Liver (tissue), 9 donors: ENCODE data around the gene RNF182. TPM values are rescaled to one million over a fixed set of nuclear protein-coding genes. Genes with fewer than 3 reads are reported as not detected.

Source experiments
- DNase-seq: peaks from one replicate; pipeline ENCODE4 v3.0.0-alpha.2; 2017; ENCODE audit warnings: low spot score
- H3K27ac ChIP-seq, 2 donors: one replicate each; pipeline ENCODE4 v1.7.0; 2013; ENCODE audit warnings: inconsistent platforms in 2 of 2, low read length in 2 of 2, control low read depth in 1 of 2, low read depth in 1 of 2, mild to moderate bottlenecking in 1 of 2
- H3K27me3 ChIP-seq, 4 donors: one replicate each; pipeline versions ENCODE4 v1.6.1 to v1.7.0; 2013; ENCODE audit warnings: low read length in 3 of 4, inconsistent platforms in 1 of 4, mild to moderate bottlenecking in 1 of 4, moderate library complexity in 1 of 4; ENCODE audit not compliant: control insufficient read depth in 4 of 4, insufficient read depth in 4 of 4
- H3K36me3 ChIP-seq, 4 donors: one replicate each; pipeline versions ENCODE4 v1.6.1 to v1.7.0; 2013; ENCODE audit warnings: low read length in 3 of 4, mild to moderate bottlenecking in 3 of 4, low read depth in 1 of 4, moderate library complexity in 1 of 4; ENCODE audit not compliant: control insufficient read depth in 4 of 4, insufficient read depth in 3 of 4
- H3K4me1 ChIP-seq, 4 donors: one replicate each; pipeline versions ENCODE4 v1.6.1 to v1.7.0; 2013; ENCODE audit warnings: low read length in 3 of 4, mild to moderate bottlenecking in 3 of 4, moderate library complexity in 1 of 4; ENCODE audit not compliant: control insufficient read depth in 4 of 4, insufficient read depth in 4 of 4
- H3K4me3 ChIP-seq, 3 donors: one replicate each; pipeline versions ENCODE4 v1.6.1 to v1.7.0; 2013; ENCODE audit warnings: low read length in 3 of 3, control low read depth in 1 of 3, low read depth in 1 of 3, mild to moderate bottlenecking in 1 of 3
- H3K9ac ChIP-seq, 2 donors: one replicate each; pipeline ENCODE4 v1.7.0; 2013; ENCODE audit warnings: low read length in 2 of 2, mild to moderate bottlenecking in 2 of 2, moderate library complexity in 2 of 2, control low read depth in 1 of 2, low read depth in 1 of 2
- H3K9me3 ChIP-seq, 4 donors: one replicate each; pipeline versions ENCODE4 v1.6.1 to v1.7.0; 2013; ENCODE audit warnings: low read length in 3 of 4; ENCODE audit not compliant: control insufficient read depth in 4 of 4
- CTCF ChIP-seq: fragments of 150-350 bp; IDR thresholded peaks from 2 replicates; pipeline ENCODE4 v1.5.1; 2017; ENCODE audit warnings: improper control_type of control experiment, low read depth, low read length; ENCODE audit not compliant: missing input control
- FOXA1 ChIP-seq: IDR thresholded peaks from 2 replicates; pipeline ENCODE4 v1.6.1; 2016; ENCODE audit warnings: antibody characterized with exemption
- FOXA2 ChIP-seq: IDR thresholded peaks from 2 replicates; pipeline ENCODE4 v1.6.1; 2016; ENCODE audit warnings: antibody characterized with exemption
- HNF4A ChIP-seq, 2 donors: conservative IDR thresholded peaks; 2 replicates each; pipeline ENCODE4 v1.6.1; 2016; ENCODE audit warnings: antibody characterized with exemption in 2 of 2, mild to moderate bottlenecking in 2 of 2
- HNF4G ChIP-seq: IDR thresholded peaks from 2 replicates; pipeline ENCODE4 v1.6.1; 2016; ENCODE audit warnings: antibody characterized with exemption
- JUND ChIP-seq, 2 donors: IDR thresholded peaks; 2 replicates each; pipeline ENCODE4 v1.6.1; 2016; ENCODE audit warnings: antibody characterized with exemption in 2 of 2
- NR2F2 ChIP-seq: IDR thresholded peaks from 2 replicates; pipeline ENCODE4 v1.6.1; 2016; ENCODE audit warnings: antibody characterized with exemption
- RAD21 ChIP-seq, 2 donors: IDR thresholded peaks; 2 replicates each; pipeline ENCODE4 v1.6.1; 2016; ENCODE audit warnings: antibody characterized with exemption in 2 of 2, mild to moderate bottlenecking in 2 of 2
- RXRA ChIP-seq, 2 donors: IDR thresholded peaks; 2 replicates each; pipeline ENCODE4 v1.6.1; 2017 to 2018; ENCODE audit warnings: antibody characterized with exemption in 2 of 2, mild to moderate bottlenecking in 1 of 2
- SP1 ChIP-seq: IDR thresholded peaks from 2 replicates; pipeline ENCODE4 v1.6.1; 2018; ENCODE audit warnings: antibody characterized with exemption, mild to moderate bottlenecking
- TAF1 ChIP-seq: conservative IDR thresholded peaks from 2 replicates; pipeline ENCODE4 v1.6.1; 2016; ENCODE audit warnings: antibody characterized with exemption, mild to moderate bottlenecking
- YY1 ChIP-seq: IDR thresholded peaks from 2 replicates; pipeline ENCODE4 v1.6.1; 2016; ENCODE audit warnings: antibody characterized with exemption, mild to moderate bottlenecking
- polyA plus RNA-seq, 2 donors: library from polyadenylated mRNA; stranded (reverse) in 1 of 2; unstranded in 1 of 2; fragments of 200-250 nt in 1 of 2; fragments of >200 nt in 1 of 2; fragmentation: Nextera tagmentation in 1 of 2; extraction: Ambion mirVana in 1 of 2; gene quantifications; one replicate each; pipeline versions ENCODE4 v1.2.1 to v1.2.3, GENCODE V29; 2013 to 2015
- total RNA-seq, 2 donors: library from RNA; depleted of rRNA; stranded (reverse); fragments of >200 nt; gene quantifications; one replicate each; pipeline ENCODE4 v1.2.3, GENCODE V29; 2014
- TF ChIP-seq, protein P1 (sequence below): IDR thresholded peaks from 2 replicates; pipeline ENCODE4 v1.6.1; 2016; ENCODE audit warnings: antibody characterized with exemption
- TF ChIP-seq, protein P2 (sequence below): IDR thresholded peaks from 2 replicates; pipeline ENCODE4 v1.6.1; 2016; ENCODE audit warnings: antibody characterized with exemption
- TF ChIP-seq, protein P3 (sequence below): IDR thresholded peaks from 2 replicates; pipeline ENCODE4 v1.6.1; 2016; ENCODE audit warnings: antibody characterized with exemption
- donor health status: healthy.
- donor health status: healthy.
- donor health status: healthy.
- donor health status: healthy.
- donor health status: healthy.

RNF182 gene
- total and polyA plus RNA-seq, 4 donors, result 1.4 TPM; not detected in 3

GRCh38 chr6:13941902-13942301 lies 17.1 kb downstream of the RNF182 start:
- Histone ChIP-seq H3K27ac (no peak overlapping the region), H3K9ac (no peak overlapping the region)
- TF ChIP-seq, protein P1, sequence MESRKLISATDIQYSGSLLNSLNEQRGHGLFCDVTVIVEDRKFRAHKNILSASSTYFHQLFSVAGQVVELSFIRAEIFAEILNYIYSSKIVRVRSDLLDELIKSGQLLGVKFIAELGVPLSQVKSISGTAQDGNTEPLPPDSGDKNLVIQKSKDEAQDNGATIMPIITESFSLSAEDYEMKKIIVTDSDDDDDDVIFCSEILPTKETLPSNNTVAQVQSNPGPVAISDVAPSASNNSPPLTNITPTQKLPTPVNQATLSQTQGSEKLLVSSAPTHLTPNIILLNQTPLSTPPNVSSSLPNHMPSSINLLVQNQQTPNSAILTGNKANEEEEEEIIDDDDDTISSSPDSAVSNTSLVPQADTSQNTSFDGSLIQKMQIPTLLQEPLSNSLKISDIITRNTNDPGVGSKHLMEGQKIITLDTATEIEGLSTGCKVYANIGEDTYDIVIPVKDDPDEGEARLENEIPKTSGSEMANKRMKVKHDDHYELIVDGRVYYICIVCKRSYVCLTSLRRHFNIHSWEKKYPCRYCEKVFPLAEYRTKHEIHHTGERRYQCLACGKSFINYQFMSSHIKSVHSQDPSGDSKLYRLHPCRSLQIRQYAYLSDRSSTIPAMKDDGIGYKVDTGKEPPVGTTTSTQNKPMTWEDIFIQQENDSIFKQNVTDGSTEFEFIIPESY, result no peak
- TF ChIP-seq, protein P2, sequence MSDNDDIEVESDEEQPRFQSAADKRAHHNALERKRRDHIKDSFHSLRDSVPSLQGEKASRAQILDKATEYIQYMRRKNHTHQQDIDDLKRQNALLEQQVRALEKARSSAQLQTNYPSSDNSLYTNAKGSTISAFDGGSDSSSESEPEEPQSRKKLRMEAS, result no peak
- no peak for TF ChIP-seq SP1
- no peak for TF ChIP-seq NR2F2
- TF ChIP-seq FOXA1, result no peak

GRCh38 chr6:13943943-13944342 lies 19.2 kb downstream of the RNF182 start:
- H3K27me3 ChIP-seq, result no peaks in the 10 kb centered on the region
- H3K4me1 ChIP-seq, result no peaks in the 10 kb centered on the region
- no peak overlapping the region for H3K4me3 ChIP-seq
- H3K27ac ChIP-seq, result no peak overlapping the region
- H3K9ac ChIP-seq, result no peak overlapping the region
- DNase-seq, result no peak
- peaks cover 0 to 12% (median 1%) of the 10 kb centered on the region in 4 donors for H3K9me3 ChIP-seq
- TF ChIP-seq JUND (IDR thresholded peaks at IDR 0.05), result no peak
- no peak for TF ChIP-seq YY1
- TF ChIP-seq RAD21 (IDR thresholded peaks at IDR 0.05), result no peak
- no peak for TF ChIP-seq CTCF
- no peak for TF ChIP-seq FOXA1
- TF ChIP-seq HNF4A (conservative IDR thresholded peaks at IDR 0.05), result no peak
- no peak for TF ChIP-seq FOXA2
- no peak for TF ChIP-seq NR2F2
- TF ChIP-seq, protein P3, sequence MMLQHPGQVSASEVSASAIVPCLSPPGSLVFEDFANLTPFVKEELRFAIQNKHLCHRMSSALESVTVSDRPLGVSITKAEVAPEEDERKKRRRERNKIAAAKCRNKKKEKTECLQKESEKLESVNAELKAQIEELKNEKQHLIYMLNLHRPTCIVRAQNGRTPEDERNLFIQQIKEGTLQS, result no peak
- TF ChIP-seq TAF1, result no peak
- TF ChIP-seq SP1, result no peak
- TF ChIP-seq, protein P1, result no peak
- TF ChIP-seq HNF4G, result no peak
- no peak for TF ChIP-seq RXRA (IDR thresholded peaks at IDR 0.05)
- no peaks in the 10 kb centered on the region for H3K36me3 ChIP-seq

More at GRCh38 chr6:13941902-13942301, 17.1 kb downstream of the RNF182 start:
- Histone ChIP-seq H3K4me3 (no peak overlapping the region), H3K4me1 (no peaks in the 10 kb centered on the region), H3K36me3 (no peaks in the 10 kb centered on the region), H3K9me3 (peaks cover 0 to 7% (median 1%) of the 10 kb centered on the region in 4 donors), H3K27me3 (no peaks in the 10 kb centered on the region)
- no peak for DNase-seq
